Astrocyte (in vitro differentiated cells and primary cell): Measurements from ENCODE around the gene NFATC1.

Source experiments
- CTCF ChIP-seq: IDR thresholded peaks from 2 replicates; pipeline ENCODE4 v1.5.1; 2011; ENCODE audit warnings: low read depth, mild to moderate bottlenecking, inconsistent platforms, low read length, moderate library complexity; ENCODE audit not compliant: insufficient read depth
- EZH2 ChIP-seq: IDR thresholded peaks from 2 replicates; pipeline ENCODE4 v1.6.1; 2012; ENCODE audit warnings: mild to moderate bottlenecking, low read length, inconsistent platforms; ENCODE audit not compliant: insufficient read depth

- TF ChIP-seq CTCF (no peak), EZH2 (no peak)
Measured at GRCh38 chr18:79521416-79522205, 125.9 kb downstream of the NFATC1 start.
